Caco-2 (cell line): Measurements from ENCODE around the gene GLYATL2. TPM values are rescaled to one million over a fixed set of nuclear protein-coding genes. Genes with fewer than 3 reads are reported as not detected.

Source experiments
- BruUV-seq: library from RNA; stranded (reverse); fragments of 400-500 nt; replicated peaks from 2 replicates; lab custom pipeline; 2021; lab: Mats Ljungman, UMichigan
- CTCF ChIA-PET: fragments of 300-600 bp; sonication (Branson Sonifier 250); formaldehyde crosslinking; loops from one replicate; lab custom pipeline; 2022; ENCODE audit warnings: antibody characterized with exemption; lab: Charles Lee
- POLR2A ChIA-PET: fragments of 300-600 bp; sonication (Branson Sonifier 250); formaldehyde crosslinking; loops from one replicate; lab custom pipeline; 2022; ENCODE audit warnings: antibody characterized with exemption; lab: Charles Lee
- DNase-seq, 2 experiments: peaks; one replicate each; pipeline versions ENCODE4 v3.0.0 to v3.0.0-alpha.2; 2020 to 2022
- H3K27me3 ChIP-seq: replicated peaks from 2 replicates; pipeline ENCODE4 v1.6.0; 2011; ENCODE audit warnings: low read length; ENCODE audit not compliant: control insufficient read depth, insufficient read depth
- H3K36me3 ChIP-seq: 2 replicates; pipeline ENCODE4 v1.5.1; 2011; ENCODE audit warnings: low read length; ENCODE audit not compliant: control insufficient read depth, insufficient read depth
- H3K4me1 ChIP-seq: fragments of 250-450 bp; sonication (Bioruptor Pico); 2 replicates; pipeline ENCODE4 v1.5.1; 2020; ENCODE audit warnings: mild to moderate bottlenecking
- H3K4me3 ChIP-seq: 2 replicates; pipeline ENCODE4 v1.5.1; 2011; ENCODE audit warnings: low read depth, mild to moderate bottlenecking, control low read depth, low read length
- H3K9me3 ChIP-seq: fragments of 250-450 bp; sonication (Bioruptor Pico); 2 replicates; pipeline ENCODE4 v1.5.1; 2020; ENCODE audit warnings: mild to moderate bottlenecking, moderate library complexity
- H3K27ac Mint-ChIP-seq: one replicate; pipeline ENCODE4 v1.8.0; 2022; ENCODE audit warnings: mixed read lengths; ENCODE audit not compliant: unreplicated experiment
- H3K27me3 Mint-ChIP-seq: one replicate; pipeline ENCODE4 v1.8.0; 2022; ENCODE audit warnings: mixed read lengths; ENCODE audit not compliant: insufficient read depth, unreplicated experiment
- H3K36me3 Mint-ChIP-seq: one replicate; pipeline ENCODE4 v1.8.0; 2022; ENCODE audit warnings: mild to moderate bottlenecking, mixed read lengths; ENCODE audit not compliant: insufficient read depth, unreplicated experiment
- H3K4me1 Mint-ChIP-seq: one replicate; pipeline ENCODE4 v1.8.0; 2022; ENCODE audit warnings: low read depth, mixed read lengths; ENCODE audit not compliant: unreplicated experiment
- H3K4me3 Mint-ChIP-seq: one replicate; pipeline ENCODE4 v1.8.0; 2022; ENCODE audit warnings: mild to moderate bottlenecking, moderate library complexity, mixed read lengths; ENCODE audit not compliant: unreplicated experiment
- H3K9me3 Mint-ChIP-seq: one replicate; pipeline ENCODE4 v1.8.0; 2022; ENCODE audit warnings: mixed read lengths; ENCODE audit not compliant: unreplicated experiment
- CTCF ChIP-seq, 2 experiments: fragments of 200-600 bp in 1 of 2; IDR thresholded peaks; 1 replicate in 1 of 2; 2 replicates in 1 of 2; pipeline versions ENCODE4 v1.5.1 to v1.8.0; 2011 to 2022; ENCODE audit warnings: antibody characterized with exemption in 1 of 2, control low read depth in 1 of 2, inconsistent platforms in 1 of 2, low read depth in 1 of 2, low read length in 1 of 2, mild to moderate bottlenecking in 1 of 2, moderate library complexity in 1 of 2; ENCODE audit not compliant: insufficient read depth in 1 of 2, severe bottlenecking in 1 of 2, unreplicated experiment in 1 of 2
- intact Hi-C: fragments of 100-400 bp; cut with micrococcal nuclease; formaldehyde crosslinking; loops from one replicate; pipeline ENCODE4 v1.10.0; 2022; ENCODE audit not compliant: unreplicated experiment
- total RNA-seq: library from RNA; stranded (reverse); gene quantifications from 2 replicates; pipeline ENCODE4 v1.2.3, GENCODE V29; 2022

The GLYATL2 gene
- total RNA-seq, 1 experiment from 2014 or later = not detected

- H3K36me3 ChIP-seq = no peaks in the 10 kb centered on the region
- no peaks in the 10 kb centered on the region for H3K4me1 Mint-ChIP-seq
- peaks cover 11% of the 10 kb centered on the region for H3K27me3 Mint-ChIP-seq
- H3K4me3 Mint-ChIP-seq = no peak overlapping the region
- no peaks in the 10 kb centered on the region for H3K36me3 Mint-ChIP-seq
- POLR2A ChIA-PET = no interaction called here
- H3K4me3 ChIP-seq = no peak overlapping the region
- DNase-seq = no peak
- H3K27me3 ChIP-seq = no peaks in the 10 kb centered on the region
- H3K9me3 ChIP-seq = no peaks in the 10 kb centered on the region
- CTCF ChIA-PET = no interaction called here
- H3K27ac Mint-ChIP-seq = no peak overlapping the region
- H3K4me1 ChIP-seq = no peaks in the 10 kb centered on the region
- intact Hi-C loops = no loop called here
- no TSS peak for BruUV-seq
- no peak for TF ChIP-seq CTCF (IDR thresholded peaks at IDR 0.05; ENCODE audit: insufficient read depth in 1 of 2, low read depth in 1 of 2, low read length in 1 of 2, severe bottlenecking in 1 of 2, unreplicated experiment in 1 of 2)
- no peaks in the 10 kb centered on the region for H3K9me3 Mint-ChIP-seq
These were observed 882 bp upstream of the GLYATL2 start for GRCh38 chr11:58845386-58845785.

GRCh38 chr11:58837707-58838388 is 6.7 kb downstream of the GLYATL2 start:
- no peak overlapping the region for H3K4me3 ChIP-seq
- no peaks in the 10 kb centered on the region for H3K27me3 ChIP-seq
- Mint-ChIP-seq H3K36me3 (no peaks in the 10 kb centered on the region), H3K4me3 (no peak overlapping the region), H3K27ac (no peak overlapping the region), H3K9me3 (no peaks in the 10 kb centered on the region), H3K27me3 (peaks cover 5% of the 10 kb centered on the region), H3K4me1 (no peaks in the 10 kb centered on the region)
- POLR2A ChIA-PET = no interaction called here
- no peak for DNase-seq
- intact Hi-C loops = no loop called here
- CTCF ChIA-PET = no interaction called here
- H3K36me3 ChIP-seq = no peaks in the 10 kb centered on the region
- no peak for TF ChIP-seq CTCF (IDR thresholded peaks at IDR 0.05; ENCODE audit: insufficient read depth in 1 of 2, low read depth in 1 of 2, low read length in 1 of 2, severe bottlenecking in 1 of 2, unreplicated experiment in 1 of 2)
- no peaks in the 10 kb centered on the region for H3K4me1 ChIP-seq
- H3K9me3 ChIP-seq = no peaks in the 10 kb centered on the region
- BruUV-seq = no TSS peak

GRCh38 chr11:58832056-58832645 is 12.4 kb downstream of the GLYATL2 start:
- DNase-seq = no peak
- Histone ChIP-seq H3K36me3 (no peaks in the 10 kb centered on the region), H3K27me3 (no peaks in the 10 kb centered on the region), H3K4me3 (no peak overlapping the region), H3K9me3 (0 out of 2 replicates have a peak, but pooled peaks cover 6% of the 10 kb centered on the region), H3K4me1 (peaks cover 14% of the 10 kb centered on the region)
- H3K4me1 Mint-ChIP-seq = peaks cover 9% of the 10 kb centered on the region
- no peaks in the 10 kb centered on the region for H3K27me3 Mint-ChIP-seq
- no peak overlapping the region for H3K4me3 Mint-ChIP-seq
- intact Hi-C loops = no loop called here
- H3K9me3 Mint-ChIP-seq = peaks cover 9% of the 10 kb centered on the region
- no peak for TF ChIP-seq CTCF (IDR thresholded peaks at IDR 0.05; ENCODE audit: insufficient read depth in 1 of 2, low read depth in 1 of 2, low read length in 1 of 2, severe bottlenecking in 1 of 2, unreplicated experiment in 1 of 2)
- POLR2A ChIA-PET = no interaction called here
- no peaks in the 10 kb centered on the region for H3K36me3 Mint-ChIP-seq
- CTCF ChIA-PET = no interaction called here
- BruUV-seq = no TSS peak
- no peak overlapping the region for H3K27ac Mint-ChIP-seq
